GM18517 (cell line): Measurements from ENCODE around the gene ST7.

Experiments used
- ATAC-seq: cut with Tn5 transposase; IDR thresholded peaks from one replicate; pipeline ENCODE4 v1.9.1; 2021; ENCODE audit warnings: mild to moderate bottlenecking, moderate library complexity; ENCODE audit not compliant: unreplicated experiment

Gene ST7

GRCh38 chr7:117048882-117049281 lies 95.6 kb downstream of the ST7 start:
- ATAC-seq = no peak

GRCh38 chr7:117051808-117052207 lies 98.5 kb downstream of the ST7 start:
- ATAC-seq = no peak

- no peak for ATAC-seq
These were observed 100.1 kb downstream of the ST7 start for GRCh38 chr7:117053432-117053831.

- no peak for ATAC-seq
These were observed 108.5 kb downstream of the ST7 start for GRCh38 chr7:117061751-117062150.

GRCh38 chr7:117062300-117062699 lies 109.0 kb downstream of the ST7 start:
- no peak for ATAC-seq

GRCh38 chr7:117064688-117065087 lies 111.4 kb downstream of the ST7 start:
- ATAC-seq = no peak

- no peak for ATAC-seq
These were observed 112.4 kb downstream of the ST7 start for GRCh38 chr7:117065571-117066150.

GRCh38 chr7:117066668-117067067 lies 113.4 kb downstream of the ST7 start:
- peak; percentile 57 for ATAC-seq

GRCh38 chr7:117067340-117067739 lies 114.0 kb downstream of the ST7 start:
- no peak for ATAC-seq

- no peak for ATAC-seq
These were observed 115.3 kb downstream of the ST7 start for GRCh38 chr7:117068511-117069145.

- peak; percentile 78 for ATAC-seq
These were observed 116.1 kb downstream of the ST7 start for GRCh38 chr7:117069379-117069778.

GRCh38 chr7:117071551-117071950 lies 118.2 kb downstream of the ST7 start:
- ATAC-seq = no peak

- no peak for ATAC-seq
These were observed 119.4 kb downstream of the ST7 start for GRCh38 chr7:117072620-117073118.

- no peak for ATAC-seq
These were observed 121.1 kb downstream of the ST7 start for GRCh38 chr7:117074378-117074777.

- no peak for ATAC-seq
These were observed 122.6 kb downstream of the ST7 start for GRCh38 chr7:117075934-117076333.

GRCh38 chr7:117076426-117076943 lies 123.2 kb downstream of the ST7 start:
- no peak for ATAC-seq

GRCh38 chr7:117077658-117078057 lies 124.4 kb downstream of the ST7 start:
- no peak for ATAC-seq

GRCh38 chr7:117082647-117083046 lies 129.3 kb downstream of the ST7 start:
- ATAC-seq = no peak

- no peak for ATAC-seq
These were observed 130.3 kb downstream of the ST7 start for GRCh38 chr7:117083648-117084047.

- ATAC-seq = no peak
These were observed 131.0 kb downstream of the ST7 start for GRCh38 chr7:117084286-117084685.

- ATAC-seq = no peak
These were observed 132.0 kb downstream of the ST7 start for GRCh38 chr7:117085275-117085674.

- no peak for ATAC-seq
These were observed 132.6 kb downstream of the ST7 start for GRCh38 chr7:117085769-117086463.
